Measurements from ENCODE around the gene EPHB1.
"Not testable (repeated sequence)": the region's sequence is repeated elsewhere in the genome, so short reads cannot be mapped to it uniquely, and the experiment has no call there.

Gene EPHB1

GRCh38 chr3:134964226-134964625, 169.2 kb downstream of the EPHB1 start:
- FAIRE-seq = no peak

- FAIRE-seq = no peak
Observed at GRCh38 chr3:134965865-134966481, 170.9 kb downstream of the EPHB1 start.

GRCh38 chr3:134970895-134971294, 175.8 kb downstream of the EPHB1 start:
- FAIRE-seq = no peak

- no peak for FAIRE-seq
Observed at GRCh38 chr3:134971306-134971705, 176.2 kb downstream of the EPHB1 start.

GRCh38 chr3:134971907-134972306, 176.8 kb downstream of the EPHB1 start:
- not testable (repeated sequence) for FAIRE-seq

- no peak for FAIRE-seq
Observed at GRCh38 chr3:134972836-134973455, 177.9 kb downstream of the EPHB1 start.

- FAIRE-seq = no peak
Observed at GRCh38 chr3:134974624-134975023, 179.6 kb downstream of the EPHB1 start.

GRCh38 chr3:134976948-134977347, 181.9 kb downstream of the EPHB1 start:
- FAIRE-seq = no peak

GRCh38 chr3:134978658-134979057, 183.6 kb downstream of the EPHB1 start:
- no peak for FAIRE-seq

GRCh38 chr3:134985864-134986715, 191.0 kb downstream of the EPHB1 start:
- no peak for FAIRE-seq

- no peak for FAIRE-seq
Observed at GRCh38 chr3:134988666-134989065, 193.6 kb downstream of the EPHB1 start.

GRCh38 chr3:134991003-134991402, 195.9 kb downstream of the EPHB1 start:
- FAIRE-seq = no peak

GRCh38 chr3:134991472-134992010, 196.5 kb downstream of the EPHB1 start:
- no peak for FAIRE-seq

- FAIRE-seq = no peak
Observed at GRCh38 chr3:134992180-134992579, 197.1 kb downstream of the EPHB1 start.

- FAIRE-seq = no peak
Observed at GRCh38 chr3:134992586-134992985, 197.5 kb downstream of the EPHB1 start.

GRCh38 chr3:134993011-134993410, 198.0 kb downstream of the EPHB1 start:
- FAIRE-seq = no peak

- no peak for FAIRE-seq
Observed at GRCh38 chr3:134998158-134998557, 203.1 kb downstream of the EPHB1 start.

- no peak for FAIRE-seq
Observed at GRCh38 chr3:134998855-134999254, 203.8 kb downstream of the EPHB1 start.

- FAIRE-seq = no peak
Observed at GRCh38 chr3:135000465-135000864, 205.4 kb downstream of the EPHB1 start.

GRCh38 chr3:135005616-135006015, 210.6 kb downstream of the EPHB1 start:
- FAIRE-seq = not testable (repeated sequence)

- no peak for FAIRE-seq
Observed at GRCh38 chr3:135007607-135008006, 212.5 kb downstream of the EPHB1 start.

GRCh38 chr3:135008326-135008725, 213.3 kb downstream of the EPHB1 start:
- FAIRE-seq = no peak

- no peak for FAIRE-seq
Observed at GRCh38 chr3:135009014-135009413, 214.0 kb downstream of the EPHB1 start.

- no peak for FAIRE-seq
Observed at GRCh38 chr3:135012101-135012500, 217.0 kb downstream of the EPHB1 start.

Measured in islet of Langerhans (tissue), 1 donor.